GM18520 (cell line): ENCODE results near the gene RNF43.

Experiments used
- ATAC-seq: cut with Tn5 transposase; IDR thresholded peaks from one replicate; pipeline ENCODE4 v1.9.1; 2021; ENCODE audit not compliant: unreplicated experiment

Gene RNF43

DNA sequence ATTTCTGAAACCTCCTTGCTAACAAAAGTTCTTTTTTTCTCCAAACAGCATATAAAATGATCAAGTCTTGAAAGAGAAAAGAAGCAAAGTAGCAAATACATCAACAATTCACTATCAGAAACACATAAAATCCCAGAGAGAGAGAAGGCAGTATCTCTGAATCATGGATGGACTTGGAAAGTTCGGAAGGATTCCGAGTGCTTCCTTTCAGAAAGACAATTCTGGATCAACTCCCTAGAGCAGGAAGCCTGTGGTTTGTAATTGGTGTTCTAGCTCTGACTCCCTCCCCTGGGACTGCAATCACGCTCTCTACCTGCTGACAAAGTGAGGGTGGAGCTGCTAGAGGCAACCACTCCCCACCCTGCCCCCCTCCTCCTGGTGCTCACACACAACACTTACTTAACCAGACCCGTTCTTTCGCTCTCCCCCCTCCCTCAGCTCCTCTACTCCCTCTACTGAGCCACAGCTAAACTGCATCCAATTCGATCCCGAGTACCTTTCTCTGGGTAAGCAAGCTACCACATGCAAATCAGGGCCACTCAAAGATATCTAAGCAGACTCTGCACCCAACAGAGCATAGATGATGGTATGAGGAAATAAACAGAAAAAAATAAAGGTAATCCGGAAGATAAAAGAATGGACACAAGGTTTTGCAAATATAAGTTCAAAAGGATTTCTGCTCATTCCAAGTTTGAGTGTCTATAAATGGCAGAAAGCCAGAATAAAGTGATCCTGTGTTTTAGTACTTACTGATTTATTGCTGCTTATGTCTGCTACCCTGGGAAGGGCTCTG, at the start of gene RNF43:
RNF43 (minus strand) TSS at position 235 of the 793 bp plus-strand sequence. CDS start 1,957 bp downstream, outside the sequence.
- ATAC-seq: peak; percentile 83

DNA sequence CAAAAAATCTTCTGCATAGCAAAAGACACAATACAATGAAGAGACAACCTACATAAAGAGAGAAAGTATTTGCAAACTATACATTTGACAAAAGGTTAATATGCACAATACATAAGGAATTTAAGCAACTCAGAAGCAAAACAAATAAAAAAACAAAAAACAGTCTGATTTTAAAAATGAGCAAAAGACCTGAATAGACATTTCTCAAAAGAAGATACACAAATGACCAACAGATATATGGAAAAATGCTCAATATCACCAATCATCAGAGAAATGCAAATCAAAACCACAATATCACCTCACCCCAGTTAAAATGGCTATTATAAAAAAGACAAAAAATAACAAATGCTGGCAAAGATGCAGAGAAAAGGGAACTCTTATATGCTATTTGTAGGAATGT, 38.2 kb upstream of the RNF43 start:
- no peak for ATAC-seq

GRCh38 chr17:58452738-58453137, 35.4 kb upstream of the RNF43 start:
- ATAC-seq: no peak

DNA sequence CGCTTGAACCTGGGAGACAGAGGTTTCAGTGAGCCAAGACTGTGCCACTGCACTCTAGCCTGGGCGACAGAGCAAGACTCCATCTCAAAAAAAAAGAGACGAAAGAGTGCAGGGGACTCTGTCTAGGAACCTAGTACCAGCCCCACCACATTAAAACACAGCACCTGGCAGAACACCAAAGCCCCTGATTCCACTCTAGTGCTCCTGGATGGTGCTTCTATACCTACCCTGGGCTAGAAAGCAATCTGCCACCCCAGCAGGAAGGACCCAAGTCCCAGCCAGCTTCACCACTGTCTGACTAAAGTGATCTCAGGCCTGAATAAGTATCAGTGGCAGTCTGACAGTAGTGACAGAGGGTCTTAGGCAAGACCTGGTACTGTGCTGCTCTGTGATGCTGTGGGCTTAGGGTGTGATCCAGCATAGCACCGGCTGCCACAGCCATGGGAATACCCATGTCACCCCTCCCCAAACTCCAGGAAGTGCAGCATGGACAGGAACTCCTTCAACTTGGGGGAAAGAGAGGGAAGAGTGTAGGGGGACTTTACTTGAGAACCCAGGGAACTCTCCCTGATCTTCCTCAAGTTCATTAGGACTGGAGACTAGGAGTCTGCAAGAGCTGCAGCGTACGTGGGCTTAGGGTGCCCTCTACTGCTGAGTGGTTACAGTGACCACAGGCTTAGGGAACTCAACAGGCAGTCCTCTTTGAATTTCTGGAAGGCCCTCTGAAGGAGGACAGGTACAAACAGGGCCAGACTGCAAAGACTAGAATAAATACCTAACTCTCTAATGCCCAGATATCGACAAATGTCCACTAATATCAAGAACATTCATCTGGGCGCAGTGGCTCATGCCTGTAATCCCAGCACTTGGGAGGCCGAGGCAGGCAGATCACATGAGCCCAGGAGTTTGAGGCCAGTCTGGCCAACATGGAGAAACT, 30.0 kb upstream of the RNF43 start:
- ATAC-seq: no peak

GRCh38 chr17:58446086-58446485, 28.8 kb upstream of the RNF43 start:
- ATAC-seq: no peak

DNA sequence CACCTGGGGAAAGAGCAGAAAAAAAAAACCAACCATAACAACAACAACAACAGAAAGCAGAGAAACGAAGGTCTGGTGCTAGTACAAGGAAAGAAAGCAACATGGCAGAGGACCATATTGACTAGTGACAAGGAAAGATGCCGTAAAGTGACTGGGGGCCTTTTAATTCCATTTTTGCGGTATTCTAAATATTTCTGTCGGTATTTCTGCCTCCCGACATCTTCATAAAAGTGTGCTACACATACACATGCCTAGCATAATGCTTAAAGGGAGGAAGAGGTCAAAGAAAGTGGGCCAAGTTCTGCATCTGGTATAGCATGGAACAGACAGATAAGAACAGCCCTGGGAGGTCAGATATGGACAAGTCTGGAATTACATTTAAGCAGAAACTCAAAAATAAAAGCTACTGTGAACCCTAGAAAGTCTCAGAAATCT, 19.5 kb upstream of the RNF43 start:
- no peak for ATAC-seq

- no peak for ATAC-seq
Measured at GRCh38 chr17:58436245-58436644, 18.9 kb upstream of the RNF43 start.

DNA sequence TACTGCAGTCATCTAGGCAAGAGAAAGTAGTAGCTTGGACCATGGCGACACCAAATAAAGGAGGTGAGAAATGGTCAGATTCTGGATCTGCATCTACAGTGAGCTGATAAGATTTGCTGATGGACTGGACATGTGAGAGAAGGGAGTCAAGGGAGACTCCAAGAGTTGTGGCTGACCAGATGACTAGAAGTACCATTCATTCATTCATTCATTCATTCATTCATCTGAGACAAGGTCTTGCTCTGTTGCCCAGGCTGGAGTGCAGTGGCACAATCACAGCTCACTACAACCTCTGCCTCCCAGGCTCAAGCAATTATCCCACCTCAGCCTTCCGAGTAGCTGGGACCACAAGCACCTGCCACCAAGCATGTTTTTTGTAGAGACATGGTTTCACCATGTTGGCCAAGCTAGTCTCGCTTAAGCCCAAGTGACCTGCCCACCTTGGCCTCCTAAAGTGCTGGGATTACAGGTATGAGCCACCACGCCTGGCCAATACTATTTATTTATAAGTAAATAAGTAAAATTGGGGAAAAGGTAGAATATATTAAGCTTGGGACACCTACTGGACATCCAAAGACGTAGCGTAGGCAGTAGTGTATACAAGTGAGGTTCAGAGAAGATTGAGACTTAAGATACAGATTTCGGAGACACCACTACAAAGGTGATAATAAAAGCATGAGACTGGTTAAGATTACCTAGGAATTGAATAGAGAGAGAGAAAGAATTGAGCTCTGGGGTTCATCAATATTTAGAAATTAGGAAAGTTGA, 15.7 kb upstream of the RNF43 start:
- no peak for ATAC-seq

DNA sequence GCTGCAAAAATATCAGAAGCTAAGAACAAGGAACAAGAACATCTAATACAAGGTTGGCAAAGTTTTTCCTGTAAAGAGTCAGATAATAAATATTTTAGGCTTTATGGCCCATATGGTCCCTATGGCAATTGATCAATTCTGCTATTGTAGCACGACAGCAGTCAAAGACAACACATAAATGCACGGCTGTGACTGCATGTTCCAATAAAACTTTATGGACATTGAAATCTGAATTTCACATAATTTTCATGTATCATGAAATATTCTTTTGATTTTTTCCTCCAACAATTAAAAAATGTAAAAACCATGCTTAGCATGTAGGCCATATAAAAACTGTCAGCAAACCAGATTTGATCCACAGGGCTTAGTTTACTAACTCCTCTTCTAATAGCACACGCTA, 10.5 kb upstream of the RNF43 start:
- no peak for ATAC-seq

- no peak for ATAC-seq
Measured at GRCh38 chr17:58421711-58422110, 4.4 kb upstream of the RNF43 start.

DNA sequence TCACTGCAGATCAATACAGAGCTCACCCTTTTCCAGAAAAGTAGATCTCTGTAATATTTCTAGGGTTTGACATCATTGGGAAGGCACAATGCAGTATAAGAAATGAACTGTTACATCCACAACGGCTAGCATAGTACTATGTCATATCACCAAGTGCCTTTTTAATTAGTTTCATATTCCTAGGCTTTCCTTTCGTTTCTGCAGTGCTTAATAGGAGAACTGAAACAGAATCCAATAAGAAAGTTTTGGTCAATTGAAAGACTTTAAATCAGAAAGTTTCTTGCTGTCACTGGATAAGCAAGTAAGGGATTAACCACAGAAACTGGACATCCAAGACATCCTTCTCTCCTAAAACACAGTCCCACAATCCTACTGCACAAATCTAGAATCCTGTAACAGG, 3.5 kb upstream of the RNF43 start:
- ATAC-seq: no peak

- no peak for ATAC-seq
Measured at GRCh38 chr17:58416937-58417299, 416 bp downstream of the RNF43 start.

- no peak for ATAC-seq
Measured at GRCh38 chr17:58416396-58416795, 938 bp downstream of the RNF43 start.

- no peak for ATAC-seq
Measured at GRCh38 chr17:58415371-58416055, 1.8 kb downstream of the RNF43 start.

- no peak for ATAC-seq
Measured at GRCh38 chr17:58414596-58414997, 2.7 kb downstream of the RNF43 start.

- no peak for ATAC-seq
Measured at GRCh38 chr17:58413684-58414083, 3.6 kb downstream of the RNF43 start.

GRCh38 chr17:58412961-58413586, 4.3 kb downstream of the RNF43 start:
- ATAC-seq: no peak

DNA sequence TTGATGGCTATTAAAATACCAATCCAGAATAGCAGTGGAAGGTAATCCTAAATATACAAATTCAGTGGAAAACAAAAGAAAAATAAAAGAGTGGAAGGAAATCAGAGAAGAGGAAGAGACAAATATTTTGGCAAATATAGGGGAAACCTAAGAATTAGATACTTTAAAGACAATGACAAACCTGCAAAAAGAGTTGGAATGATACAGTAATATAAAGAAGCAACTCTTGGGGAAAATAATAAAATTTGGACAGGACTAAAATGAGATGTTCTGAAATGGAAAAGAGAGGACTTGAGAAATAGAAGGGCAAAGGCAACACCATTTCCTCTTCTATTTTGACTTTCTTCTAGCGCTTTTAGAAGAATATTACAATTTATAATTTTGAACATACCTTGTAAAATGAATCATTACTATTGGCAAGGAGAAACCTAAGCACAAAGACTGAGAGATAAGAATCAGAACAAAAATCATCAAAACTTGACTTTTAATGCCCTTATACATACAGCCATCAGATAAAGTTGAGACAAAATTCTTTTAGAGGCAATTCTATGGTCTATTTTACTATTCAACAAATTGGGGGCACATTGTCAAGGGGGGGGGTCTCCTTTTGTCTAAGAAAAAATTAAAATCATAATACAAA, 5.2 kb downstream of the RNF43 start:
- no peak for ATAC-seq

DNA sequence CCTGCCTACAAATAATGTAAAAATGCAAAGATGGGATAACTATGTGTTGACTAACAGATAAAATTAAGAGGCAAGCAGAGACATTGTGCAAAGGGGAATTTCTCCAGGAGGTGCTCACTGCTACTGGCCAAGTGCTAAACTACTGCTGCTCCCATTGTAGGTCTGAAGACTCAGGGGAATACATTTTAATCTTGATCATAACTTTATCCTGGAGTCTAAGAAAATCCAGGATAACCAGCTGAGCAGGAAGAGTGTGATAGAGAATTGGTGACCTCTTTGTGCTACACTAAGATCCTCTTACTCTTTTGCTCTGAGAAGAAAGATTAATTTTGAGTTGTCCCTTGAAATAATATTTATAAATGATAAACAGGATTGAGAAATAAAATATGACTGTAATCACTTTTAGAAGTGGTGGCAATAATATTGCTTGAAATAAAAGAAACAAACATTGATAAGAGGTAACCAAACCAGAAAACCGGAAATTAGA, 5.9 kb downstream of the RNF43 start:
- no peak for ATAC-seq
